ENCODE results near the gene PRR16. TPM values are rescaled to one million over a fixed set of nuclear protein-coding genes. Genes with fewer than 3 reads are reported as not detected.

The PRR16 gene
- total RNA-seq, 4 donors from 2014 or later: 2.9 to 9.1 (median 4.2) TPM

GRCh38 chr5:120614531-120615180, 150.6 kb downstream of the PRR16 start:
- Histone ChIP-seq H3K4me3 (no peak overlapping the region), H3K27ac (replicated peaks in 1 of 4) (peak overlapping the region in 2 of 4 donors; percentile 15 to 32), H3K27me3 (no peaks in the 10 kb centered on the region), H3K4me1 (peaks cover 2 to 16% (median 6%) of the 10 kb centered on the region in 4 donors), H3K9me3 (no peaks in the 10 kb centered on the region), H3K36me3 (no peaks in the 10 kb centered on the region)
- 56% methylated on average over 2 of the region's 2 CpGs for WGBS
- intact Hi-C loops (cut with DNase I): no loop called here
- DNase-seq (ENCODE audit: extremely low spot score): no peak
- TF ChIP-seq EP300 (IDR thresholded peaks at IDR 0.05): no peak

GRCh38 chr5:120615967-120616645, 152.0 kb downstream of the PRR16 start:
- 76% methylated on average over 7 of the region's 7 CpGs for WGBS
- Histone ChIP-seq H3K9me3 (no peaks in the 10 kb centered on the region), H3K27ac (replicated peaks in 1 of 4) (no peak overlapping the region), H3K27me3 (no peaks in the 10 kb centered on the region), H3K4me1 (peaks cover 2 to 16% (median 6%) of the 10 kb centered on the region in 4 donors), H3K36me3 (no peaks in the 10 kb centered on the region), H3K4me3 (no peak overlapping the region)
- intact Hi-C loops (cut with DNase I): no loop called here
- no peak for TF ChIP-seq EP300 (IDR thresholded peaks at IDR 0.05)
- TF ChIP-seq POLR2A (IDR thresholded peaks at IDR 0.05; ENCODE audit: low read depth): no peak
- no peak for TF ChIP-seq POLR2AphosphoS5 (IDR thresholded peaks at IDR 0.05)
- TF ChIP-seq CTCF (IDR thresholded peaks at IDR 0.05): no peak
- DNase-seq (ENCODE audit: extremely low spot score): no peak

DNA sequence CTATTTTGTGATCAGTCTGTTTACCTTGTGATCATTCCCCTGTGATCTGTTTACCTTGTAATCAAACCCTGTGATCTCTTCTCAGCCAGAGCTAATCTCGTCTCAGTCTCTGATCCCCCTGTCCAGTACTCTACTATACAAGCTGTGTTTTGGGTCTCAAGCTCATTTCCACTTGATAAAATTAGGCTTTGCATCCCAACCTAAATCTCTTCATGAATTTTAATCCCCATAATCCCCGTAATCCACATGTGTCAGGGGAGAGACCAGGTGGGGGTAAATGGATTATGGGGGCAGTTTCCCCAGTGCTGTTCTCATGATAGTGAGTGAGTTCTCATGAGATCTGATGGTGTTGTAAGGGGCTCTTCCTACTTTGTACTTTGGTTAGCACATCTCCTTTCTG, 157.2 kb downstream of the PRR16 start:
- Histone ChIP-seq H3K36me3 (no peaks in the 10 kb centered on the region), H3K4me1 (no peaks in the 10 kb centered on the region), H3K27ac (replicated peaks in 1 of 4) (no peak overlapping the region), H3K27me3 (no peaks in the 10 kb centered on the region), H3K4me3 (no peak overlapping the region), H3K9me3 (no peaks in the 10 kb centered on the region)
- DNase-seq (ENCODE audit: extremely low spot score): no peak
- intact Hi-C loops (cut with DNase I): no loop called here
- TF ChIP-seq POLR2A (IDR thresholded peaks at IDR 0.05; ENCODE audit: low read depth) (no peak), CTCF (IDR thresholded peaks at IDR 0.05) (no peak), EP300 (IDR thresholded peaks at IDR 0.05) (no peak), POLR2AphosphoS5 (IDR thresholded peaks at IDR 0.05) (no peak)
- 81% methylated on average over 2 of the region's 2 CpGs for WGBS

- TF ChIP-seq POLR2A (IDR thresholded peaks at IDR 0.05; ENCODE audit: low read depth): no peak
- no peak for TF ChIP-seq CTCF (IDR thresholded peaks at IDR 0.05)
- no peak for TF ChIP-seq EP300 (IDR thresholded peaks at IDR 0.05)
- TF ChIP-seq POLR2AphosphoS5 (IDR thresholded peaks at IDR 0.05): no peak
- DNase-seq (ENCODE audit: extremely low spot score): no peak
- Histone ChIP-seq H3K4me1 (no peaks in the 10 kb centered on the region), H3K36me3 (no peaks in the 10 kb centered on the region), H3K27ac (replicated peaks in 1 of 4) (no peak overlapping the region), H3K9me3 (no peaks in the 10 kb centered on the region), H3K27me3 (no peaks in the 10 kb centered on the region), H3K4me3 (no peak overlapping the region)
- intact Hi-C loops (cut with DNase I): no loop called here
- 52% methylated on average over 1 of the region's 1 CpG for WGBS
Observed at GRCh38 chr5:120624021-120624563, 160.0 kb downstream of the PRR16 start.

DNA sequence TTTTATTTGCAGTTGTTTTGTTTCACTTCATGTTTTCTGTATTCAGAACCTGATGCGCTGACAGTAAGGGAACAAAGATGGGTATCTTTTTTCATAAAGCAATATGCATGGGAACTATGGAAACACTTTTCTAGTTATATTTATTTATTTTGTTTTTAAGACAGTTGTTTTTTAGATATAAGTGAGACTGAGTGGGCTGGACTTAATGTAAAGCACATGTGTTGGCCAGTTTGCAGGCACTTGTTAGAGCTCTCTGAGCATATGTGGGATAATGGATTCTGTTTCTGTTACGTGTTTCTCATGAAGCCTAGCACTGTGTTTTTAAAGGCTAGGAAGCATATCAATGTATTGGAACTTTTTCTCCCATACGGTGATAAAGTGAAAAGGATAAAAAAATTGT, 164.1 kb downstream of the PRR16 start:
- intact Hi-C loops (cut with DNase I): no loop called here
- no peaks in the 10 kb centered on the region for H3K36me3 ChIP-seq
- no peaks in the 10 kb centered on the region for H3K9me3 ChIP-seq
- no peak for TF ChIP-seq EP300 (IDR thresholded peaks at IDR 0.05)
- TF ChIP-seq POLR2A (IDR thresholded peaks at IDR 0.05; ENCODE audit: low read depth): no peak
- no peak for TF ChIP-seq CTCF (IDR thresholded peaks at IDR 0.05)
- no peak for TF ChIP-seq POLR2AphosphoS5 (IDR thresholded peaks at IDR 0.05)
- no peaks in the 10 kb centered on the region for H3K4me1 ChIP-seq
- no peak for DNase-seq (ENCODE audit: extremely low spot score)
- no peaks in the 10 kb centered on the region for H3K27me3 ChIP-seq
- no peak overlapping the region for H3K4me3 ChIP-seq
- no peak overlapping the region for H3K27ac ChIP-seq (replicated peaks in 1 of 4)
- WGBS: 94% methylated on average over 3 of the region's 3 CpGs

Data from esophagus muscularis mucosa (tissue), 4 donors.